B cell (primary cell): ENCODE results near the gene ICAM1. TPM values are rescaled to one million over a fixed set of nuclear protein-coding genes. Genes with fewer than 3 reads are reported as not detected.

Source experiments
- ATAC-seq: fragments of 200-7000 bp; cut with Tn5 transposase; one replicate; pipeline ENCODE4 v1.10.0; 2021; ENCODE audit warnings: low read depth, mild to moderate bottlenecking, moderate number of reproducible peaks, moderate library complexity
- CTCF ChIA-PET: fragments of 350-600 bp; sonication (Branson Sonifier 250); formaldehyde crosslinking; loops from one replicate; lab custom pipeline; 2021; ENCODE audit warnings: antibody characterized with exemption, inconsistent platforms; lab: Charles Lee
- POLR2A ChIA-PET: fragments of 350-600 bp; sonication (Branson Sonifier 250); formaldehyde crosslinking; loops from one replicate; lab custom pipeline; 2021; ENCODE audit warnings: antibody characterized with exemption; lab: Charles Lee
- DNase-seq: peaks from one replicate; pipeline ENCODE4 v3.0.0; 2013
- H2AFZ ChIP-seq: 2 replicates; pipeline ENCODE4 v1.6.1; 2012; ENCODE audit warnings: mild to moderate bottlenecking, low read depth, low read length; ENCODE audit not compliant: insufficient read depth, poor library complexity, severe bottlenecking
- H3K27ac ChIP-seq, 2 donors: 1 replicate in 1 of 2; 2 replicates in 1 of 2; pipeline ENCODE4 v1.5.1; 2012 to 2013; ENCODE audit warnings: low read length in 2 of 2, mild to moderate bottlenecking in 2 of 2, moderate library complexity in 1 of 2
- H3K27me3 ChIP-seq, 4 experiments: fragments of 200-600 bp in 1 of 4; sonication (generic) in 1 of 4; replicated peaks in 1 of 4; 1 replicate in 2 of 4; 2 replicates in 2 of 4; pipeline versions ENCODE4 v1.6.1 to v1.7.0; 2013 to 2016; ENCODE audit warnings: low read length in 3 of 4, mild to moderate bottlenecking in 2 of 4, mixed read lengths in 1 of 4, moderate library complexity in 1 of 4; ENCODE audit not compliant: insufficient read depth in 4 of 4, control insufficient read depth in 3 of 4; ENCODE audit errors: control extremely low read depth in 1 of 4
- H3K36me3 ChIP-seq, 2 experiments: replicated peaks in 1 of 2; 1 replicate in 1 of 2; 2 replicates in 1 of 2; pipeline versions ENCODE4 v1.6.1 to v1.7.1; 2013; ENCODE audit warnings: low read length in 1 of 2; ENCODE audit not compliant: insufficient read depth in 2 of 2, control insufficient read depth in 1 of 2; ENCODE audit errors: control extremely low read depth in 1 of 2, extremely low read depth in 1 of 2
- H3K4me1 ChIP-seq, 2 donors: fragments of 200-600 bp in 1 of 2; sonication (generic) in 1 of 2; 1 replicate in 1 of 2; 2 replicates in 1 of 2; pipeline versions ENCODE4 v1.5.1 to v1.6.1; 2013 to 2017; ENCODE audit warnings: low read length in 2 of 2; ENCODE audit not compliant: control insufficient read depth in 2 of 2, insufficient read depth in 2 of 2
- H3K4me2 ChIP-seq: replicated peaks from 2 replicates; pipeline ENCODE3; 2012; ENCODE audit warnings: mild to moderate bottlenecking, low read depth, low read length; ENCODE audit not compliant: poor library complexity, severe bottlenecking
- H3K4me3 ChIP-seq, 5 experiments: fragments of 200-600 bp in 1 of 5; sonication (generic) in 1 of 5; 1 replicate in 3 of 5; 2 replicates in 2 of 5; pipeline versions ENCODE4 v1.5.1 to v1.7.0; 2011 to 2016; ENCODE audit warnings: low read length in 4 of 5, mild to moderate bottlenecking in 4 of 5, low read depth in 2 of 5, control low read depth in 1 of 5, moderate library complexity in 1 of 5; ENCODE audit not compliant: insufficient read depth in 1 of 5; ENCODE audit errors: control extremely low read depth in 1 of 5, extremely low read depth in 1 of 5
- H3K79me2 ChIP-seq: fragments of 200-600 bp; sonication (generic); one replicate; pipeline ENCODE4 v1.6.0; 2016; ENCODE audit warnings: low read length; ENCODE audit not compliant: control insufficient read depth, insufficient read depth
- H3K9ac ChIP-seq: fragments of 200-600 bp; sonication (generic); 2 replicates; pipeline ENCODE4 v1.6.1; 2017; ENCODE audit warnings: mild to moderate bottlenecking, low read length, moderate library complexity
- H3K9me3 ChIP-seq, 3 donors: one replicate each; pipeline versions ENCODE4 v1.6.1 to v1.7.1; 2013; ENCODE audit warnings: low read length in 2 of 3; ENCODE audit not compliant: control insufficient read depth in 2 of 3, insufficient read depth in 1 of 3; ENCODE audit errors: control extremely low read depth in 1 of 3
- H4K20me1 ChIP-seq: 2 replicates; pipeline ENCODE4 v1.6.0; 2012; ENCODE audit warnings: mild to moderate bottlenecking, low read length; ENCODE audit not compliant: insufficient read depth, control insufficient read depth, poor library complexity, severe bottlenecking
- H3K27ac Mint-ChIP-seq: one replicate; pipeline ENCODE4 v1.8.0; 2021; ENCODE audit warnings: mixed read lengths
- H3K27me3 Mint-ChIP-seq: one replicate; pipeline ENCODE4 v1.8.0; 2021; ENCODE audit warnings: mixed read lengths
- H3K4me1 Mint-ChIP-seq: one replicate; pipeline ENCODE4 v1.8.0; 2021; ENCODE audit warnings: mixed read lengths
- H3K4me3 Mint-ChIP-seq: one replicate; pipeline ENCODE4 v1.8.0; 2021; ENCODE audit warnings: mixed read lengths
- H3K9me3 Mint-ChIP-seq: one replicate; pipeline ENCODE4 v1.8.0; 2022; ENCODE audit warnings: mixed read lengths; ENCODE audit not compliant: insufficient read depth
- CTCF ChIP-seq: fragments of 200-600 bp; IDR thresholded peaks from one replicate; pipeline ENCODE4 v1.8.0; 2022; ENCODE audit warnings: antibody characterized with exemption, mild to moderate bottlenecking
- EZH2 ChIP-seq: IDR thresholded peaks from 2 replicates; pipeline ENCODE4 v1.6.1; 2012; ENCODE audit warnings: borderline replicate concordance, low read depth, mild to moderate bottlenecking, moderate library complexity, low read length; ENCODE audit not compliant: insufficient read depth, poor library complexity, severe bottlenecking
- WGBS: methylation state at CpG from one replicate; pipeline ENCODE4 v1.1.5; 2013; ENCODE audit warnings: missing lambda C conversion rate; ENCODE audit not compliant: insufficient coverage; 5-methylcytosine and 5-hydroxymethylcytosine counted together
- intact Hi-C: fragments of 100-400 bp; cut with micrococcal nuclease; formaldehyde crosslinking; loops from one replicate; pipeline ENCODE4 v1.10.0; 2022
- polyA plus RNA-seq: library from polyadenylated mRNA; depleted of rRNA; stranded (reverse); fragments of >200 nt; gene quantifications from 2 replicates; pipeline ENCODE4 v1.2.3, GENCODE V29; 2012
- total RNA-seq, 2 donors: library from RNA; stranded (reverse); fragments of 120-200 nt in 1 of 2; gene quantifications; 1 replicate in 1 of 2; 2 replicates in 1 of 2; pipeline versions ENCODE4 v1.2.3 to v1.2.4, GENCODE V29; 2013 to 2022

Gene ICAM1
- total and polyA plus RNA-seq, 2 donors (not counting 1 experiment from before 2014, with no cell fraction given), result 7.3 to 11.9 TPM

GRCh38 chr19:10269333-10270179 lies 1.4 kb upstream of the ICAM1 start:
- peak overlapping the region; percentile 74 for H3K9ac ChIP-seq
- WGBS, result 2% methylated on average over 59 of the region's 59 CpGs
- no peaks in the 10 kb centered on the region for H3K9me3 ChIP-seq
- Mint-ChIP-seq H3K4me3 (peak overlapping the region; percentile 88), H3K9me3 (no peaks in the 10 kb centered on the region), H3K27ac (peak overlapping the region; percentile 94), H3K4me1 (peaks cover 32% of the 10 kb centered on the region), H3K27me3 (no peaks in the 10 kb centered on the region)
- H3K4me2 ChIP-seq, result peak overlapping the region; percentile 84
- H3K27me3 ChIP-seq, result no peaks in the 10 kb centered on the region
- H3K27ac ChIP-seq, result peak overlapping the region; percentile 90 to 97
- no peaks in the 10 kb centered on the region for H4K20me1 ChIP-seq
- H3K4me3 ChIP-seq, result peak overlapping the region; percentile 1 to 72 (median 56)
- DNase-seq (peak; percentile 91), ATAC-seq (peak; percentile 43)
- H2AFZ ChIP-seq, result no peak overlapping the region
- ChIA-PET POLR2A (interaction anchor here (0.9 to 3.5 kb wide), 11 partner anchors 11 to 375 kb away, joined by 3 to 32 read pairs (median 6); partner anchors contain the start of genes ICAM4, ICAM5, RAVER1 and TYK2), CTCF (interaction anchor here (0.6 to 9.2 kb wide), 32 partner anchors 9 to 372 kb away, joined by 3 to 570 read pairs (median 5); partner anchors contain the start of genes CDC37, ICAM4, ICAM5 and KRI1)
- peaks cover 13 to 35% of the 10 kb centered on the region in 2 donors for H3K4me1 ChIP-seq
- intact Hi-C loops, result loop anchor here (1.0 to 5.0 kb wide), 8 partner anchors 17 to 337 kb away; partner anchors contain the start of genes FDX2, ICAM4, RAVER1 and TYK2
- TF ChIP-seq EZH2 (no peak), CTCF (peak; percentile 93)
- peaks cover 3% of the 10 kb centered on the region for H3K79me2 ChIP-seq
- no peaks in the 10 kb centered on the region for H3K36me3 ChIP-seq
